Pancreas (tissue), 10 donors: Measurements from ENCODE around the gene RUNX3. TPM values are rescaled to one million over a fixed set of nuclear protein-coding genes. Genes with fewer than 3 reads are reported as not detected.

Experiments
- ATAC-seq, 4 donors: fragments of 200-7000 bp; cut with Tn5 transposase; one replicate each; pipeline versions ENCODE4 v1.8.0 to v1.9.1; 2020; ENCODE audit warnings: mild to moderate bottlenecking in 4 of 4, moderate library complexity in 4 of 4
- DNase-seq, 6 donors: peaks; one replicate each; pipeline ENCODE4 v3.0.0-alpha.2; 2020
- FAIRE-seq: peaks from 2 replicates; lab custom pipeline; 2012; peaks lifted over from hg19 to GRCh38; lab: Jason Lieb, UNC
- H3K27ac ChIP-seq, 4 donors: fragments of 200-600 bp; sonication (generic); 1 replicate in 3 of 4; 2 replicates in 1 of 4; pipeline versions ENCODE4 v1.5.0 to v1.8.0; 2020
- H3K27me3 ChIP-seq, 4 donors: fragments of 200-600 bp; one replicate each; pipeline ENCODE4 v1.8.0; 2021
- H3K36me3 ChIP-seq, 3 donors: fragments of 200-600 bp; sonication (generic) in 1 of 3; one replicate each; pipeline versions ENCODE4 v1.5.0 to v1.8.0; 2020 to 2021
- H3K4me1 ChIP-seq, 3 donors: fragments of 200-600 bp; one replicate each; pipeline ENCODE4 v1.8.0; 2021
- H3K4me3 ChIP-seq, 4 donors: fragments of 200-600 bp; sonication (generic) in 2 of 4; one replicate each; pipeline versions ENCODE4 v1.5.0 to v1.8.0; 2020 to 2021
- H3K9me3 ChIP-seq, 4 donors: fragments of 200-600 bp; one replicate each; pipeline ENCODE4 v1.8.0; 2021
- CTCF ChIP-seq, 4 donors: fragments of 200-600 bp; sonication (generic) in 3 of 4; IDR thresholded peaks; one replicate each; pipeline versions ENCODE4 v1.5.0 to v1.8.0; 2021; ENCODE audit warnings: antibody characterized with exemption in 4 of 4
- WGBS, 2 donors: extraction: QIAGEN DNeasy Blood & Tissue Kit; methylation state at CpG; one replicate each; pipeline ENCODE4 v1.1.7; 2013; 5-methylcytosine and 5-hydroxymethylcytosine counted together
- intact Hi-C, 3 donors: fragments of 100-400 bp; cut with DNase I; formaldehyde crosslinking; loops; one replicate each; pipeline versions ENCODE4 v1.11.1 to v1.14.2; 2022
- polyA plus RNA-seq, 2 donors: library from polyadenylated mRNA; stranded (reverse); fragments of 200-250 nt; gene quantifications; one replicate each; pipeline ENCODE4 v1.2.3, GENCODE V29; 2013
- total RNA-seq, 6 donors: library from RNA; stranded (reverse); fragmentation: NEBNext Ultra II Directional in 4 of 6; extraction: Animal tissue kit (Norgen Biotek cat#: 25700) in 4 of 6; gene quantifications; one replicate each; pipeline versions ENCODE4 v1.2.1 to v1.2.4, GENCODE V29; 2021 to 2023
- donor health status: healthy with polysubstance abuse.
- donor health status: DM: no; HTN: no; CAD: no; lungs with moderate emphysema.
- donor health status: DM: no; HTN: no; CAD: no.
- donor health status: control.
- donor health status: control.
- donor health status: Bipolar disorder and iron deficiency.
- donor health status: DM: yes; HTN: yes; CAD: no.
- donor health status: DM: no; HTN: no; CAD: no.
- donor health status: DM: no; HTN: no; CAD: no.
- donor health status: DM: yes; HTN: yes; CAD: no.

The RUNX3 gene
- total and polyA plus RNA-seq, 8 donors: 0.30 to 3.7 (median 0.77) TPM

- ATAC-seq (no peak), FAIRE-seq (no peak), DNase-seq (peak in 1 of 6 donors; percentile 20)
- Histone ChIP-seq H3K27me3 (no peaks in the 10 kb centered on the region), H3K4me3 (no peak overlapping the region), H3K4me1 (no peaks in the 10 kb centered on the region), H3K36me3 (no peaks in the 10 kb centered on the region), H3K9me3 (no peaks in the 10 kb centered on the region), H3K27ac (no peak overlapping the region)
- intact Hi-C loops: no loop called here
- no peak for TF ChIP-seq CTCF (IDR thresholded peaks at IDR 0.05)
- WGBS, 2 donors: 64 to 72% methylated on average over 6 of the region's 6 CpGs
Measured at GRCh38 chr1:24972915-24973242, 42.8 kb upstream of the RUNX3 start.

GRCh38 chr1:24972221-24972914 is 42.3 kb upstream of the RUNX3 start:
- no peak for TF ChIP-seq CTCF (IDR thresholded peaks at IDR 0.05)
- no peaks in the 10 kb centered on the region for H3K36me3 ChIP-seq
- DNase-seq (peak in 1 of 6 donors; percentile 5), ATAC-seq (peak in 1 of 4 donors; percentile 43), FAIRE-seq (no peak)
- no peaks in the 10 kb centered on the region for H3K4me1 ChIP-seq
- no peaks in the 10 kb centered on the region for H3K9me3 ChIP-seq
- H3K27ac ChIP-seq: no peak overlapping the region
- WGBS, 2 donors: 57 to 60% methylated on average over 8 of the region's 8 CpGs
- no peak overlapping the region for H3K4me3 ChIP-seq
- intact Hi-C loops: no loop called here
- H3K27me3 ChIP-seq: no peaks in the 10 kb centered on the region

- WGBS, 2 donors: 67 to 73% methylated on average over 21 to 23 of the region's 23 CpGs
- TF ChIP-seq CTCF (IDR thresholded peaks at IDR 0.05): no peak
- FAIRE-seq: no peak
Measured at GRCh38 chr1:24970926-24971875, 41.1 kb upstream of the RUNX3 start.

GRCh38 chr1:24970399-24970753 is 40.3 kb upstream of the RUNX3 start:
- Histone ChIP-seq H3K27ac (no peak overlapping the region), H3K9me3 (no peaks in the 10 kb centered on the region), H3K27me3 (no peaks in the 10 kb centered on the region), H3K4me3 (no peak overlapping the region), H3K36me3 (no peaks in the 10 kb centered on the region), H3K4me1 (no peaks in the 10 kb centered on the region)
- DNase-seq (peak in 2 of 6 donors; percentile 18 to 44), ATAC-seq (peak in 2 of 4 donors; percentile 17 to 30), FAIRE-seq (no peak)
- intact Hi-C loops: no loop called here
- 35 to 36% methylated on average over 13 of the region's 13 CpGs for WGBS, 2 donors
- no peak for TF ChIP-seq CTCF (IDR thresholded peaks at IDR 0.05)

More at GRCh38 chr1:24970926-24971875, 41.1 kb upstream of the RUNX3 start:
- Histone ChIP-seq H3K9me3 (no peaks in the 10 kb centered on the region), H3K27ac (no peak overlapping the region), H3K27me3 (no peaks in the 10 kb centered on the region), H3K4me3 (no peak overlapping the region), H3K36me3 (no peaks in the 10 kb centered on the region), H3K4me1 (no peaks in the 10 kb centered on the region)
- no peak for ATAC-seq
- DNase-seq: peak in 1 of 6 donors; percentile 28
- intact Hi-C loops: no loop called here
